Globus pallidus (tissue), 1 donor: ENCODE measurements around the gene OLFM1.
A peak's percentile ranks its signal among the peaks of the same experiment; 100 is the strongest.

Experiments used
- DNase-seq: peaks from one replicate; pipeline ENCODE4 v3.0.0-alpha.2; 2015; ENCODE audit warnings: low spot score

The OLFM1 gene

GRCh38 chr9:135087489-135087792, at the start of gene OLFM1:
TSS of gene OLFM1 (plus strand) at chr9:135087668. CDS start at chr9:135087990, 322 bp downstream.
- peak; percentile 47 for DNase-seq

- DNase-seq: no peak
Measured at GRCh38 chr9:135038331-135038730, 49.1 kb upstream of the OLFM1 start.

- DNase-seq: no peak
Measured at GRCh38 chr9:135038826-135039225, 48.6 kb upstream of the OLFM1 start.

GRCh38 chr9:135039266-135039870, 48.1 kb upstream of the OLFM1 start:
- DNase-seq: no peak

GRCh38 chr9:135039916-135040645, 47.4 kb upstream of the OLFM1 start:
- no peak for DNase-seq

- DNase-seq: no peak
Measured at GRCh38 chr9:135040892-135041291, 46.6 kb upstream of the OLFM1 start.

GRCh38 chr9:135043345-135043744, 44.1 kb upstream of the OLFM1 start:
- DNase-seq: no peak

- DNase-seq: no peak
Measured at GRCh38 chr9:135045264-135045927, 42.1 kb upstream of the OLFM1 start.

GRCh38 chr9:135045928-135046738, 41.3 kb upstream of the OLFM1 start:
- DNase-seq: no peak

- DNase-seq: no peak
Measured at GRCh38 chr9:135046739-135047350, 40.6 kb upstream of the OLFM1 start.

GRCh38 chr9:135047521-135047920, 39.9 kb upstream of the OLFM1 start:
- no peak for DNase-seq

- no peak for DNase-seq
Measured at GRCh38 chr9:135048046-135048757, 39.3 kb upstream of the OLFM1 start.

GRCh38 chr9:135048758-135049444, 38.6 kb upstream of the OLFM1 start:
- no peak for DNase-seq

- no peak for DNase-seq
Measured at GRCh38 chr9:135049460-135049859, 38.0 kb upstream of the OLFM1 start.

GRCh38 chr9:135050072-135050990, 37.1 kb upstream of the OLFM1 start:
- DNase-seq: no peak

GRCh38 chr9:135051316-135052038, 36.0 kb upstream of the OLFM1 start:
- no peak for DNase-seq

- no peak for DNase-seq
Measured at GRCh38 chr9:135053133-135053532, 34.3 kb upstream of the OLFM1 start.

- DNase-seq: no peak
Measured at GRCh38 chr9:135055181-135055580, 32.3 kb upstream of the OLFM1 start.

- no peak for DNase-seq
Measured at GRCh38 chr9:135056541-135056940, 30.9 kb upstream of the OLFM1 start.
